Left ventricle myocardium inferior (tissue), 1 donor: ENCODE data around the gene WNT3A. TPM values are rescaled to one million over a fixed set of nuclear protein-coding genes. Genes with fewer than 3 reads are reported as not detected.

ENCODE experiments used
- DNase-seq: peaks from one replicate; pipeline ENCODE4 v3.0.0-alpha.2; 2020
- H3K27ac ChIP-seq: fragments of 200-600 bp; replicated peaks from 2 replicates; pipeline ENCODE4 v1.8.0; 2021
- H3K27me3 ChIP-seq: fragments of 200-600 bp; 2 replicates; pipeline ENCODE4 v1.8.0; 2021; ENCODE audit warnings: low read depth
- H3K36me3 ChIP-seq: fragments of 200-600 bp; 2 replicates; pipeline ENCODE4 v1.8.0; 2021
- H3K4me1 ChIP-seq: fragments of 200-600 bp; 2 replicates; pipeline ENCODE4 v1.8.0; 2021
- H3K4me3 ChIP-seq: fragments of 200-600 bp; 2 replicates; pipeline ENCODE4 v1.8.0; 2021; ENCODE audit warnings: mild to moderate bottlenecking, moderate library complexity
- H3K9me3 ChIP-seq: fragments of 200-600 bp; replicated peaks from 2 replicates; pipeline ENCODE4 v1.8.0; 2021
- intact Hi-C: fragments of 100-400 bp; cut with micrococcal nuclease; formaldehyde crosslinking; loops from one replicate; pipeline ENCODE4 v1.11.0; 2022
- total RNA-seq: library from RNA; stranded (reverse); fragmentation: NEBNext Ultra II Directional; extraction: Animal tissue kit (Norgen Biotek cat#: 25700); gene quantifications from one replicate; pipeline ENCODE4 v1.2.1, GENCODE V29; 2021
- TF ChIP-seq, protein P1 (sequence below): fragments of 200-600 bp; IDR thresholded peaks from 2 replicates; pipeline ENCODE4 v1.8.0; 2021; ENCODE audit warnings: antibody characterized with exemption, mild to moderate bottlenecking, borderline replicate concordance
- donor health status: DM: no; HTN: yes; CAD: no; lungs with severe emphysema.

The WNT3A gene
- total RNA-seq, 1 donor from 2014 or later = not detected

DNA sequence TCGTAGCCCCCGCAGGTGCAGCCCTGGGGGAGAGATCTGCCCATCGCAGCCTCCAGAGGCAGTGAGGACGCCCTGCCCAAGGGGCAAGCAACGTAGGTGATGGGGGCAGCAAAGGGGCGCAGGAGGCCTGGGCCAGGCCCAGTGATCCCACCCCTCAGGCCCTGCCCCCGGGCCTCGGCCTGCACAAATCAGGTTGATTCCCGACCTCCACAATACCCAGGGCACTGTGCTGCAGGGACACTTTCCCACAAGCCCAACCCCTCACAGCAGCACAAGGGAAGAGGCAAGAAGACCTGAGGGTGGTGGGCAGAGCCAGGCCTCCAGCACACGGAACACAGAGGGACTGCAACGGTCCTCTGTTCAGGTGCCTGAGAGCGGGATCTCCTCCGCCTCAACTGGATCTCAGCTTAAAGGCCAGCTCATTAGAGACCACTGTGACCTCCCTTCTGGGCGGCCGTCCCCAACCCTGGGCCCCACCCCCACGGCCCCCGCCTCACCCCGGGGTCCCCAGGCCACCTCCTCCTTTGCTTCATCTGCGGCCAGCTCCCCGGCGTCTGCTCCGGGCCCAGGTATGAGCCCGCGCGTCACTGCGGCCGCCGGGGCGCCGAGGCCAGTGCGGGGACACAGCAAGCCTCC lies 74.9 kb downstream of the WNT3A start:
- H3K4me3 ChIP-seq = peak overlapping the region; percentile 100
- H3K9me3 ChIP-seq = no peaks in the 10 kb centered on the region
- H3K4me1 ChIP-seq = peaks cover 57% of the 10 kb centered on the region
- DNase-seq = peak; percentile 18
- peak overlapping the region; percentile 99 for H3K27ac ChIP-seq
- intact Hi-C loops = no loop called here
- H3K27me3 ChIP-seq = no peaks in the 10 kb centered on the region
- no peaks in the 10 kb centered on the region for H3K36me3 ChIP-seq
- TF ChIP-seq, protein P1, sequence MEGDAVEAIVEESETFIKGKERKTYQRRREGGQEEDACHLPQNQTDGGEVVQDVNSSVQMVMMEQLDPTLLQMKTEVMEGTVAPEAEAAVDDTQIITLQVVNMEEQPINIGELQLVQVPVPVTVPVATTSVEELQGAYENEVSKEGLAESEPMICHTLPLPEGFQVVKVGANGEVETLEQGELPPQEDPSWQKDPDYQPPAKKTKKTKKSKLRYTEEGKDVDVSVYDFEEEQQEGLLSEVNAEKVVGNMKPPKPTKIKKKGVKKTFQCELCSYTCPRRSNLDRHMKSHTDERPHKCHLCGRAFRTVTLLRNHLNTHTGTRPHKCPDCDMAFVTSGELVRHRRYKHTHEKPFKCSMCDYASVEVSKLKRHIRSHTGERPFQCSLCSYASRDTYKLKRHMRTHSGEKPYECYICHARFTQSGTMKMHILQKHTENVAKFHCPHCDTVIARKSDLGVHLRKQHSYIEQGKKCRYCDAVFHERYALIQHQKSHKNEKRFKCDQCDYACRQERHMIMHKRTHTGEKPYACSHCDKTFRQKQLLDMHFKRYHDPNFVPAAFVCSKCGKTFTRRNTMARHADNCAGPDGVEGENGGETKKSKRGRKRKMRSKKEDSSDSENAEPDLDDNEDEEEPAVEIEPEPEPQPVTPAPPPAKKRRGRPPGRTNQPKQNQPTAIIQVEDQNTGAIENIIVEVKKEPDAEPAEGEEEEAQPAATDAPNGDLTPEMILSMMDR = no peak

DNA sequence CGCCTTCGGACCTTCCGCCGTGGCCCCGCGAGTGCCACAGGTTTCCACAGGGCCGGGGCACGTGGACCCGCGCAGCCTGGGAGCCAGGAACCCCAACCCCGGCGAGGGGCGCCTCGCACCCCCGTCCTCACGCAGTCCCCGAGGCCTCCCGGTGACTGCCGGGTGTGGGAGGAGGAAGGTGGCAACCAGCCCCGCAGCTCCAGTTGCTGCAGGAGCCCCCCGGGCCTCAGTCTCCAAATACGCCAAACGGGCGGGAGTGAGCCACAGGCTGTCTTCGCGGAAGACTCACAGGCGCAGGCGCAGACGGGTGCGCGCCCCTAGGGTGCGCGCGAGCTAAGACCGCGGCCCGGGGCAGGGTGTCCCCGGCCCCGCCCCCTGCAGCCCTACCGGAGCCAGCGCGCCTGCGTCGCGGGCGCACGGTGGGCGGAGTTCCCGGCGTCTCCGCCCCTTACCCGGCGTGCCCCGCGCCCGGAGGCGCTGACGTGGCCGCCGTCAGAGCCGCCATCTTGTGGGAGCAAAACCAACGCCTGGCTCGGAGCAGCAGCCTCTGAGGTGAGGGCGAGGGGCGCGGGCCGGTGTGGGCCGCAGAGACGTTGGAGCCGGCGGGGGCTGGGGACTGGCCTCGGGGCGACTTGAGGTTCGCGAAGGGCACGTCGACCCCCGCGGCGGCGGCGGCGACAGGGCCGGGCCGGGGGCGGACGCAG lies 75.6 kb downstream of the WNT3A start, which contains the start of gene ARF1:
TSS of gene ARF1 (plus strand) at position 495 of the 704 bp plus-strand sequence. CDS start 14,407 bp downstream, outside the sequence.
- no peaks in the 10 kb centered on the region for H3K36me3 ChIP-seq
- TF ChIP-seq, protein P1 = peak; percentile 38
- peak within 1 kb of the TSS; percentile 100 for H3K4me3 ChIP-seq
- DNase-seq = peak; percentile 92
- peak within 1 kb of the TSS; percentile 99 for H3K27ac ChIP-seq
- intact Hi-C loops = no loop called here
- no peaks in the 10 kb centered on the region for H3K27me3 ChIP-seq
- no peaks in the 10 kb centered on the region for H3K9me3 ChIP-seq
- H3K4me1 ChIP-seq = peaks cover 64% of the 10 kb centered on the region

DNA sequence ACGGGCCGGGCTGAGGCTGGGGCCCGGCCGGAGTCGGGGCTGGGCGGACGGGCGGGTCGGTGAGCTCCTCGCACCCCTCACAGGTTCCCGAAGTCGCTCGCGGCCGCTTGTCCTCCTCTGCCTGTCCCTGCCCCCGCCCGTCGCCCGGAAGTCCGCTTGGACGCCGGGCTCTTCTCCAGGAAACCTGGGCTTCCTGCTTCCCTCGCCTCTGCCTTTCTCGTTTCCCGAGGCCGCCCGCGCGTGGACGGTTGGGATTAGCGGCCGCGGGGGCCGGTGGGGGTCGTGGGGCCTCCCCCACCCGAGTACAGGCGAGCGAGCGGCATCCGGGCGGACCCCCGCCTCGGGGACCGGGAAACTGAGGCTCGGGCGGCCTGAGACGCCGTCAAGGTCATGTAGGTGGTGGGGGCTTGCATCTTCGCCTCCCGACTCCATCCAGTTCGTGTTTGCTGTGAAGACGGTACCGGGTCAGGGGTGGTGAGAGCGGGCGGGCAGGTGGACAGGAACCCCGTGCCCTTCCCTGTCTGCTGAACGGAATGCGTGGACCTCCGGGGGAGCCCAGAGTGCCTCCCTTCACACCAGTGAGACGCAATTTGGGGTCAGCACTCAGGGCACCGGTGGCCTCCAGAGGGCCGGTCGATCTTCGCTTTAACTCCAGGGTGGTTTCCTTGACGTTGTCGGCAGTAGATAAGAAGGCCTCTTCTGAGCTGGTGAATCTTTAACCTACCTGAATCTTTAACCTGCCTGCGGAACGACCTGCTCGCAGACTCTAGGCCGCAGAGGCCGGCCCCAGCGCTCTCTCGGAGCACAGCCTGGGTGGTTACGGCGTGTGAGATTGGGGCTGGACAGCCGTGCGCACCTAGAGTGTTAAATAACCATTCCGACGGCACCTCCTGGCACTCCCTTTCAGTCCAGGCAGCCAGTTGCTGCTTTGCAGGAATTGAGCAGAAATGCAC lies 76.4 kb downstream of the WNT3A start:
- peaks cover 72% of the 10 kb centered on the region for H3K4me1 ChIP-seq
- no peaks in the 10 kb centered on the region for H3K9me3 ChIP-seq
- peak; percentile 59 for DNase-seq
- TF ChIP-seq, protein P1 = no peak
- intact Hi-C loops = no loop called here
- no peaks in the 10 kb centered on the region for H3K36me3 ChIP-seq
- H3K27ac ChIP-seq = peak overlapping the region; percentile 99
- peak overlapping the region; percentile 100 for H3K4me3 ChIP-seq
- H3K27me3 ChIP-seq = no peaks in the 10 kb centered on the region

DNA sequence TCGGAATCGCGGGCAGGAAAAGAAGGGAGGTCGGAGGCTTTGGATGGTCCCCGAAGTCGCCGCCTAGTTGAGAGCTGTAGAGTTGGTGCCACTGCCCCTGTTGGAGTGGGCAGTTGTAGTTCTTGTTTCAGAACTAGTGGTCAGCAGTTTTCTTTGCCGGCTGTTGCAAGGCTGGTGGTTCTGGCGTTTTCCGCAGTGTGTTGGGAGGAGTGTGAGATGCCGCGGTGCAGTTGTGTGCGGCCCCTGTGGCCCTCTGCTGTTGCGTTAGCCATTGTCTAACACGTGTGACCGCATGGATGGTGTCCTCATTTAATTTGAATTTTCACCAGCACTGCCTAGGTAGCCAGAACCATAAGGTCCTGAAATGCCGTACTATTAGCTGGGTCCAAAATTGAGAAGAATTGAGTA lies 77.1 kb downstream of the WNT3A start:
- H3K4me3 ChIP-seq = peak overlapping the region; percentile 100
- no peak for DNase-seq
- H3K4me1 ChIP-seq = peaks cover 79% of the 10 kb centered on the region
- H3K27me3 ChIP-seq = no peaks in the 10 kb centered on the region
- H3K9me3 ChIP-seq = no peaks in the 10 kb centered on the region
- no peaks in the 10 kb centered on the region for H3K36me3 ChIP-seq
- TF ChIP-seq, protein P1 = no peak
- peak overlapping the region; percentile 99 for H3K27ac ChIP-seq
- intact Hi-C loops = no loop called here

DNA sequence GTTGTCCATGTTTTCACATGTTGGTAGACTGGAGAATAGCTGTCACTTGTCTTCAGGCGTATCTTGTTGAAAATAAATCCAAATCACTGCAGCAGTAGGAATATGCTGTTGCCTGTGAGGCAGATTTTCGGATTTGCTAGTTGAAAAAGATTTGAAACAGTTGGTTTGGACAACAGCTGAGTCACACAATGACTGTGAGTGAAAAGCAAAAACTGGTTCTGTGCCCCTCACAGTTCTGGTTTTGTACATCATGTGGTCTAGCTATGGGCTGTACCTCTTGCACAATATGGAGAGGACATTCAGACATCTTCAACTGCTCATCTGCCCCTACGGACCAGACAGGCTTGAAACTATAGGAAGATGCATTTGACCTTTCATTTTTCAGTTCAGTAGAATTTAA lies 77.5 kb downstream of the WNT3A start:
- Histone ChIP-seq H3K27me3 (no peaks in the 10 kb centered on the region), H3K9me3 (no peaks in the 10 kb centered on the region), H3K4me1 (peaks cover 83% of the 10 kb centered on the region), H3K27ac (peak overlapping the region; percentile 99), H3K4me3 (peak overlapping the region; percentile 100), H3K36me3 (no peaks in the 10 kb centered on the region)
- no peak for DNase-seq
- intact Hi-C loops = no loop called here
- TF ChIP-seq, protein P1 = no peak
